Superior temporal gyrus (tissue), 1 donor: ENCODE results near the gene LINC01488.
A peak's percentile ranks its signal among the peaks of the same experiment; 100 is the strongest.

Experiments used
- DNase-seq: peaks from one replicate; pipeline ENCODE4 v3.0.0-alpha.2; 2016; ENCODE audit errors: extremely low spot score

LINC01488 gene

DNA sequence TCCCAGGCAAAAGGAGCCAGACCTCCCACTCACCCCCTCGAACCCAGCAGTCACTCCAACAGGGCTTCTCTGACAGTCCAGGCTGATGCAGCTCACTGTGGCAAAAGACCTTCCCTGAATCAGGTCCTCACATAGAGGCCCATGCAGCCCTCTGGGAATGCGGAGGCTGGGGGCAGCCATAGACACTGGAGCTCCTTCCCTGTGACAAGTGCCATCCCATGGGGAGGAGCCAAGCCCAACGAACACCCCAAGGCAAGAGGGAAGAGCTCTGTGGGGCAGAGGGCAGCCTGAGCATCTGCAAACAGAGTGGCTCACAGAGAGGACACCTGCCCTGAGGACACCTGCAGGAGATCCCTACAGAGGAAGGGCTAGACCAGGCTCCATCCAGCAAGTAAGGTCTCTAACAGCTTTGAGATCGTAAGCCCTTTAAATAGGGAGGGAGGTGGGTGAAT, at the start of gene LINC01488:
LINC01488 (plus strand) TSS at position 271 of the 452 bp plus-strand sequence.
- DNase-seq = no peak

DNA sequence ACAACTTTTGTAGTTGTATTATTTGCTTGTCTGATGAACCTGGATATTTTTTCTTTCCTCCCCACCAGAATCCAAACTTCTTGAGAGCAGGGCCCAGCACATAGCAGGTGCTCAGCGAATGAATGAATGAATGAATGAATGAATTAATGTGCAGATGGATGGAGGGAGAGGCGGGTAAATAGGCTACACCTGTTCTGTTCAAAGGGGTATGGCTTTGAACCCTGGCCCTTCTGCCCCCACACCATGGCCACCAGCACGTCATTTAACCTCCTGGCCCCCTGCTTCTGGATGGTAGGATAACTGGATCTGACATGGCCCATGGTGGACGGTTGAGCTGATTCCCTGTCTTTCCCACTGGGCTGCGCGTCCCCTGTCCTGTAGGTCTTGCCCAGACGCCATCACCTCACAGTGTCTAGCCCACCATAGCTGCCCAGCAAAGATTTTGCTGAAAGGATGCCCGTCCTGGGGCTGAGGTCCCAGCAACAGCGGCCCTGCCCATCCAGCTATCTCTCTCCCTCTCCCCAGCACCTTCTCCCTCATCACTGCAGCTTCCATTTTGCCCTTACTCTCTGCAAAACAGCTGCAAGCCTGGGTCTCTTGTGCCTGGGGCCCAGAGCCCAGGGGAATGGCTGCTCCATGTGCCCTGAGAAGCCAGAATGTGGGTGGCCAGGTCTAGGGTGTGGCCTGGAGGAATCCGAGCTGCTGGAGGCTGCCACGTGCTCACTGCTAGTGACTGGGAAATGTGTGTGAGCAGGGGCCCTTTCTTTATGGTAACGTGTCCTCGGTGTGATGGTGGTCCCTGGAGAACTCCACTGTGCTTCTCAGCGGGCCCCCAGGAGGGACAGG, 49.3 kb upstream of the LINC01488 start:
- no peak for DNase-seq

DNA sequence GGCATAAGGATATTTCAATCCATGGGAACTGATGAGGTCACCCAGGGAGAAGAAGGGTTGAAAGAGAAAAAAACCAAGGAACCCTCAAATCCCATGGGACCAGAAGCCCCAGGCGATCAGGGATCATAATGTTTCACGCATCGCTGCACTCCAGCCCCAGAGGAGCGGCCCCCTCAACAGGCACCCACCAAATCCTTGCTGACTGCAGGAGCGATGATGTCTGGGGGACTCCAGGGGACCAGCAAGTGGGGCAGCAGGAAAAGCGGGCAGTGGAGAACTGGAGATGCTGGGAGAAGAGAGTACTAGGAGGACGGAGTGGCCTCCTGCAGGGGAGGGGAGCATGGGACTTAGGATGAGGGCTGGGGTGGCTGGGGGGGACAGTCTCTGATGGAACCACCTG, 47.7 kb upstream of the LINC01488 start:
- DNase-seq = no peak

DNA sequence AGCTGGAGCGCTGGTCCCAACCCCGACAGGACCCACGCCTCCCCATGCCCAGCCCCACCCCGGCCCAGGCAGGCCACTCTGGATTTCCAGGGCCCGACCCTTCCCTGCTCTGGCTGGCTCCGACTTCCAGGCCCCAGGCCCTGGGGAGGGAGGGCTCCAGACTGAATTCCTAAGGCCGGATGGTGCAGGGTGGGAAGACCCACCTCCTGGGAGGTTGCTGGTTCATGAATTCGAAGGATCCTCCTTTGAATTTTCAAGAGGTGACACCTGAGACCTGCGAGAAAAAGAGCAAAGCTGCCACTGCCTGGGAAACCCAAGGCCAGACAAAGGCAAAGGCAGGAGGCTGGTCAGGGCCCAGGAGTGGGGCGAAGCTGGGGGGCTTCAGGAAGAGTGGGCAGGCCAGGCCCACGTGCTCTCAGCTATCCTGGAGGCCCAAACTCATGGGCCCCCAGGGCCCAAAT, 47.0 kb upstream of the LINC01488 start:
- DNase-seq = no peak

- DNase-seq = no peak
These were observed 46.1 kb upstream of the LINC01488 start for GRCh38 chr11:69435161-69435986.

DNA sequence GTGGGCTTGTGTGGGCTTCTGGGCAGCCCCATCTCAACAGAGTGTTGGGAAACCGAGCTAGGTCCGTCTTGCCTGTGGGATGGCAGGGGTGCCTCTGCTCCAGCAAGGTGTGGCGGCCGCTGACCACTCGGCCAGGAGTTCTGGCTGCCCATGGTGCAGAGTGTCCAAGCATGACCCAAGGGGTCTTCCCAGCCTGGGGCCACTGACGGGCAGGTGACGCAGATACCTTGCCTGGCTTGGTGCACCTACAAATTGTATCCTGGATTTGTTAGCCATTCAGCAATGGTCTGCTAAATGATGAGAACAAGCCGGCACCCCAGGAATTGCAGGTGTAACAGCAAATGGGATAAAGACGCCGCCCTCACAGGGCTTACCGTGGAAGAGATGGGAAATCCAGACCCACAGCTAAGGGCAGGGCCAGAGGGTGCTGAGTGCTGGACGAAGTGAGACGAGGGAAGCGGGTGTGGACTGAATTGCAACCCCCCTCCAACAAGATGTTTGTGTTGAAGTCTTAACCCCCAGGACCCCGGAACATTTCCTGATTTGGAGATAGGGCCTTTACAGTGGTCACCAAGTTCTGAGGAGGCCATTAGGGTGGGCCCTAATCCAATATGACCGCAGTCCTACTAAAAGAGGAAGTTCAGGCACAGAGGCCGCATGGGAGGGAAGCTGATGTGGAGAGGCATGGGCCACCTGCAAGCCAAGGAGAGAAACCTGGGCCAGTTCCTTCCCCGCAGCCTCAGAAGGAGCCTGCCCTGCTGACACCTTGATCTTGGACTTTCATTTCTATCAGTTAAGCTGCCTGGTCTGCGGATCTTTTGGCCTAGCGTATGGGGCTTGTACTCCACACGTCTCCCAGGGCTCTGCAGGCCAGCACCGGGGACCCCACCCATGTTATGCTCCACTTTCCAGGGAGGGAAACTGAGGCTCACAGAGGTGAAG, 45.2 kb upstream of the LINC01488 start:
- DNase-seq = no peak

DNA sequence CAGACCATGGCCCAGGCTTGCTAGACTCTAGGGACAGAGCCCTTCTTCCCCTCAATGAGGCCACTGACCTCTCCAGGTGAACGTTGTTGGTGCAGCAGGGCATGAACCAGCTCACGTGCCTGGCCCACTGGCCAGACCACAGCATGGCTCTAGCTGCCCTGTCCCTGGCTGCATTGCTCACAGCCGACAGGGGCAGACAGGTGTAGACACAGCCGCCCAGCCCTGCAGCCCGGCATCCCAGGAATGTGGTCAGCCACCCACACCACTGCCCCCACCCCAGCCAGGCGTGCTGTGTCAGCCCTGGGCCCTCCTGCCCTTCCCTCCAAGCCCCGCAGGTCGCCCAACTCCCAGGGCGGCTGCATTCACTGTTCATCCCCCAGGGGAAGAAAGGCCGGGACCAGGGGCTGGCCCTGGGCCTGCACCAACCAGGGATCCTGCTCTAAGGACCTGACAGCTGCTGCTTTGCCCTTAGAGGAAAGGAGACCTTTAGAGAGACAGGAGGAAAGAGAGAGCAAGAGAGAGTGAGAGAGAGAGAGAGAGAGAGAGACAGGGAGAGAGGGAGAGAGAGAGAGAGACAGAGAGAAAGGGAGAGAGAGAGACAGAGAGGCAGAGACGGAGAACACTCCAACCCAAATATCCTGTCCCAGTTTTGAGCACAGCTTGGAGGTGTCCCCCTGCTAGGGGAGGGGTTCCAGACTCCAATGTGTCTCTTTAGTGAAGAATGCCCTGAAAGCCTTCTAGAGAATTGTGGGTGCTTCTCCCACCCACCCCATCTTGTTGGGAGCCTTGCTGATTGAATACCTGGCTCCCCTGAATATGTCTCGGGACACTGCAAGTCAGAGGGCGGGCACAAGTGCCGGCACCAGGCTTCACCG, 44.2 kb upstream of the LINC01488 start:
- no peak for DNase-seq

DNA sequence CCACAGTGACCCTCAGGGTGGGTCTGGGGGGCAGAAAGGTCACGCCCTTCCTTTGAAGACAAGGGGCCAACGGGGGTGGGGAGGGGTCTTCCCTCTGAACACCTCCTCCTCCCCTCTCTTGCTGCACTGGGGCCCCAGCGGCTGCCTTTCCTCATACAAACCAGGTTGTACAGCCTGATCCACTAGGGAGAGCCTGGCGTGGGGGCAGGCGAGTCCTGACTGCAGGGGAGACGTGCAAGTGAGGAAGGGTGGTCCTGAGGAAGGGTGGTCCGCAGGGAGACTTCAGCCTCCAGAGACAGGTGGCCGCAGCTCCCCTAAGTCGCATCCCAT, 43.6 kb upstream of the LINC01488 start:
- DNase-seq = no peak

GRCh38 chr11:69438286-69438920, 43.1 kb upstream of the LINC01488 start:
- no peak for DNase-seq

GRCh38 chr11:69439127-69439526, 42.3 kb upstream of the LINC01488 start:
- no peak for DNase-seq

GRCh38 chr11:69439651-69440464, 41.6 kb upstream of the LINC01488 start:
- no peak for DNase-seq

GRCh38 chr11:69440876-69441275, 40.6 kb upstream of the LINC01488 start:
- no peak for DNase-seq

DNA sequence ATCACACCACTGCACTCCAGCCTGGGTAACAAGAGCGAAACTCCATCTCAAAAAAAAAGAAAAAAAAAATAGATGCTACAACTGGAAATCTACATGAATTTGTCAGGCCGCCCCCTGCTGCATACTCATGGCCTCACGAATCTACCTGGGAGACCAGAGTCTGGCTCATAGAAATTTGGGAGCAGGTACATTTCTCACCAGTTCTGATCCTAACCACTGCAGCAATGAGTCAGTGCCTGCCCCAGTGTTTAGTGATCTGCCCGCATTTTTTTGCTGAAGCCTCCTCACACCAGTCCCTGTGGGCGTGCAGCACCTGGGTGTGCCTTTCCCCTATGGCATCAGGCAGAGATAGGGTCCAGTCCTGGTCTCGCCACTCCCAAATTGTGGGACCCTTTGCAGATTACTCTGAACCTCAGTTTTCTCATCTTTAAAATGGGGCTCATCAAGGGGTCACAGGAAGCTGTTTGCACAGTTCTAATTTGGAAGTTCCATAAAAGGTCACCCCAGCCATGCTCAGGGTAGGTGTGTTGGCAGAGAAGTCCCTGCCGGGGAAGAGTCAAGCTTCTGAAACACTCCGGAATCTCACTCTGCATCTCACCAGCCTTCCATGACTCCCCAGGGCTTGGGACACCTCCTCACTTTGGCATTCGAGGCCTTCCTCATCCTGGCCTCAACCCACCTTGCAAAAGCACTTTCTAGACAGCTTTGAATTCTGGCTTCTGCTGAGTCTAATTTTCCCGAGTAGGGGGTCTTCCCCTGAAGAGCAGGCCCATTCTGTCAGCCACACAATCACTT, 39.3 kb upstream of the LINC01488 start:
- no peak for DNase-seq

- DNase-seq = no peak
These were observed 38.7 kb upstream of the LINC01488 start for GRCh38 chr11:69442807-69443137.

- peak; percentile 88 for DNase-seq
These were observed 38.1 kb upstream of the LINC01488 start for GRCh38 chr11:69443138-69443967.

GRCh38 chr11:69443968-69444364, 37.5 kb upstream of the LINC01488 start:
- DNase-seq = no peak

- DNase-seq = no peak
These were observed 36.9 kb upstream of the LINC01488 start for GRCh38 chr11:69444381-69445130.
